IMR-90 (cell line): ENCODE measurements around the gene KCNQ1. TPM values are rescaled to one million over a fixed set of nuclear protein-coding genes. Genes with fewer than 3 reads are reported as not detected.

ENCODE experiments used
- ATAC-seq: fragments of 200-7000 bp; cut with Tn5 transposase; 2 replicates; pipeline ENCODE4 v1.9.1; 2020; ENCODE audit warnings: low read depth, mild to moderate bottlenecking, moderate library complexity
- BruUV-seq: library from RNA; stranded (reverse); fragments of 400-500 nt; replicated peaks from 2 replicates; lab custom pipeline; 2021; lab: Mats Ljungman, UMichigan
- CTCF ChIA-PET: fragments of 300-600 bp; formaldehyde crosslinking; extraction: SDS; loops from one replicate; lab custom pipeline; 2021; ENCODE audit warnings: antibody characterized with exemption; lab: Yijun Ruan, JAX
- POLR2A ChIA-PET: fragments of 300-600 bp; sonication (Branson Sonifier 250); formaldehyde crosslinking; loops from one replicate; lab custom pipeline; 2022; ENCODE audit warnings: antibody characterized with exemption; ENCODE audit not compliant: unreplicated experiment; lab: Charles Lee
- DNase-seq: peaks from one replicate; pipeline ENCODE4 v3.0.0; 2013
- H2AFZ ChIP-seq: replicated peaks from 2 replicates; pipeline ENCODE3; 2013; ENCODE audit warnings: low read length, mild to moderate bottlenecking; ENCODE audit not compliant: poor library complexity
- H2AK5ac ChIP-seq: 2 replicates; pipeline ENCODE4 v1.6.1; 2013; ENCODE audit warnings: low read depth, low read length, inconsistent platforms
- H2AK9ac ChIP-seq: replicated peaks from 2 replicates; pipeline ENCODE3; 2013; ENCODE audit warnings: mild to moderate bottlenecking, low read depth, low read length, moderate library complexity; ENCODE audit not compliant: poor library complexity
- H2BK120ac ChIP-seq: 2 replicates; pipeline ENCODE4 v1.6.1; 2013; ENCODE audit warnings: low read depth, low read length, inconsistent platforms
- H2BK15ac ChIP-seq: 3 replicates; pipeline ENCODE4 v1.6.1; 2013; ENCODE audit warnings: low read depth, low read length, inconsistent platforms
- H2BK20ac ChIP-seq: 2 replicates; pipeline ENCODE4 v1.6.1; 2013; ENCODE audit warnings: low read depth, mild to moderate bottlenecking, inconsistent platforms, low read length, moderate library complexity
- H2BK5ac ChIP-seq: 2 replicates; pipeline ENCODE4 v1.6.1; 2013; ENCODE audit warnings: mild to moderate bottlenecking, low read depth, low read length, inconsistent platforms; ENCODE audit not compliant: poor library complexity, severe bottlenecking
- H3K14ac ChIP-seq: replicated peaks from 2 replicates; pipeline ENCODE4 v1.6.1; 2013; ENCODE audit warnings: low read depth, low read length, inconsistent platforms
- H3K18ac ChIP-seq: 2 replicates; pipeline ENCODE4 v1.6.1; 2013; ENCODE audit warnings: low read depth, low read length, control low read depth
- H3K23ac ChIP-seq: 2 replicates; pipeline ENCODE4 v1.6.1; 2013; ENCODE audit warnings: low read depth, low read length, inconsistent platforms
- H3K27ac ChIP-seq: 2 replicates; pipeline ENCODE4 v1.5.1; 2013; ENCODE audit warnings: mild to moderate bottlenecking, control low read depth, low read length; ENCODE audit not compliant: insufficient read depth
- H3K27me3 ChIP-seq: 2 replicates; pipeline ENCODE4 v1.6.1; 2013; ENCODE audit warnings: low read length; ENCODE audit not compliant: control insufficient read depth, insufficient read depth
- H3K36me3 ChIP-seq: 2 replicates; pipeline ENCODE4 v1.6.1; 2013; ENCODE audit warnings: low read length, mixed read lengths; ENCODE audit not compliant: control insufficient read depth, insufficient read depth
- H3K4ac ChIP-seq: 2 replicates; pipeline ENCODE4 v1.6.1; 2013; ENCODE audit warnings: low read depth, low read length, inconsistent platforms
- H3K4me1 ChIP-seq: 2 replicates; pipeline ENCODE4 v1.6.1; 2013; ENCODE audit warnings: low read length, mixed read lengths; ENCODE audit not compliant: control insufficient read depth, insufficient read depth
- H3K4me2 ChIP-seq: 2 replicates; pipeline ENCODE4 v1.6.1; 2013; ENCODE audit warnings: low read depth, mild to moderate bottlenecking, control low read depth, low read length, moderate library complexity
- H3K4me3 ChIP-seq: 2 replicates; pipeline ENCODE4 v1.5.1; 2013; ENCODE audit warnings: low read depth, mild to moderate bottlenecking, control low read depth, low read length, moderate library complexity; ENCODE audit not compliant: insufficient read depth
- H3K56ac ChIP-seq: 2 replicates; pipeline ENCODE4 v1.6.1; 2013; ENCODE audit warnings: low read length, inconsistent platforms; ENCODE audit not compliant: insufficient read depth; ENCODE audit errors: extremely low read depth
- H3K79me1 ChIP-seq, 2 experiments: 2 replicates each; pipeline ENCODE4 v1.6.1; 2013; ENCODE audit warnings: low read length in 2 of 2, inconsistent platforms in 1 of 2, low read depth in 1 of 2
- H3K9ac ChIP-seq: 2 replicates; pipeline ENCODE4 v1.6.1; 2013; ENCODE audit warnings: low read depth, low read length, control low read depth
- H3K9me1 ChIP-seq: 2 replicates; pipeline ENCODE4 v1.6.1; 2013; ENCODE audit warnings: low read length, inconsistent platforms; ENCODE audit not compliant: insufficient read depth
- H3K9me3 ChIP-seq: 2 replicates; pipeline ENCODE4 v1.6.1; 2013; ENCODE audit warnings: low read length; ENCODE audit not compliant: control insufficient read depth, insufficient read depth
- H4K20me1 ChIP-seq: 2 replicates; pipeline ENCODE4 v1.6.1; 2013; ENCODE audit warnings: low read length, inconsistent platforms; ENCODE audit not compliant: insufficient read depth
- H4K5ac ChIP-seq: 2 replicates; pipeline ENCODE4 v1.6.1; 2013; ENCODE audit warnings: mild to moderate bottlenecking, low read depth, low read length, control low read depth
- H4K8ac ChIP-seq, 2 experiments: 2 replicates each; pipeline ENCODE4 v1.6.1; 2013; ENCODE audit warnings: low read depth in 2 of 2, low read length in 2 of 2, control low read depth in 1 of 2, inconsistent platforms in 1 of 2
- H4K91ac ChIP-seq: 2 replicates; pipeline ENCODE4 v1.6.1; 2013; ENCODE audit warnings: low read depth, low read length, inconsistent platforms; ENCODE audit not compliant: insufficient read depth
- BHLHE40 ChIP-seq: fragments of 150-350 bp; IDR thresholded peaks from 2 replicates; pipeline ENCODE4 v1.6.1; 2016; ENCODE audit warnings: mild to moderate bottlenecking, low read depth, low read length
- CEBPB ChIP-seq: IDR thresholded peaks from 2 replicates; pipeline ENCODE4 v1.6.1; 2012; ENCODE audit warnings: low read depth, low read length, improper control_type of control experiment
- MAFK ChIP-seq: IDR thresholded peaks from 2 replicates; pipeline ENCODE4 v1.6.1; 2012; ENCODE audit warnings: low read depth, low read length, improper control_type of control experiment
- MXI1 ChIP-seq: IDR thresholded peaks from 2 replicates; pipeline ENCODE4 v1.6.1; 2012; ENCODE audit warnings: low read depth, mild to moderate bottlenecking, low read length, moderate library complexity, borderline replicate concordance
- RCOR1 ChIP-seq: IDR thresholded peaks from 2 replicates; pipeline ENCODE4 v1.6.1; 2012; ENCODE audit warnings: mild to moderate bottlenecking, low read length, improper control_type of control experiment; ENCODE audit not compliant: insufficient replicate concordance
- SMC3 ChIP-seq: fragments of 150-350 bp; IDR thresholded peaks from 2 replicates; pipeline ENCODE4 v1.6.1; 2016; ENCODE audit warnings: low read depth, mild to moderate bottlenecking, antibody characterized with exemption, low read length, moderate library complexity
- WGBS, 2 experiments: methylation state at CpG; one replicate each; pipeline versions ENCODE4 v1.1.5 to v1.1.7; 2013; ENCODE audit warnings: missing lambda C conversion rate in 2 of 2; ENCODE audit not compliant: insufficient read length in 1 of 2; ENCODE audit errors: extremely low coverage in 2 of 2; 5-methylcytosine and 5-hydroxymethylcytosine counted together
- dilution Hi-C: fragments of 300-500 bp; cut with HindIII; formaldehyde crosslinking; loops from one replicate; pipeline ENCODE4 v1.14.3; 2018; ENCODE audit warnings: low sequenced_read_pairs; ENCODE audit not compliant: unreplicated experiment
- in situ Hi-C: fragments of 300-500 bp; cut with MboI; formaldehyde crosslinking; loops from 3 replicates; pipeline ENCODE4 v1.14.3; 2019; ENCODE audit warnings: low sequenced_read_pairs, inconsistent platforms, mixed read lengths
- intact Hi-C: fragments of 100-400 bp; cut with micrococcal nuclease; formaldehyde crosslinking; loops from 2 replicates; pipeline ENCODE4 v1.10.0; 2022
- polyA plus RNA-seq, 3 experiments: library from polyadenylated mRNA; depleted of rRNA; stranded (reverse); fragments of >200 nt; gene quantifications; 2 replicates each; pipeline ENCODE4 v1.2.3, GENCODE V29; 2012; ENCODE audit warnings: low replicate concordance in 1 of 3
- total RNA-seq: library from RNA; depleted of rRNA; stranded (reverse); fragments of >200 nt; gene quantifications from 2 replicates; pipeline ENCODE4 v1.2.3, GENCODE V29; 2012

KCNQ1 gene
- total and polyA plus RNA-seq, 2 of the 4 experiments (the other 2 are of a cell fraction), result 0.07 TPM; not detected in 1

DNA sequence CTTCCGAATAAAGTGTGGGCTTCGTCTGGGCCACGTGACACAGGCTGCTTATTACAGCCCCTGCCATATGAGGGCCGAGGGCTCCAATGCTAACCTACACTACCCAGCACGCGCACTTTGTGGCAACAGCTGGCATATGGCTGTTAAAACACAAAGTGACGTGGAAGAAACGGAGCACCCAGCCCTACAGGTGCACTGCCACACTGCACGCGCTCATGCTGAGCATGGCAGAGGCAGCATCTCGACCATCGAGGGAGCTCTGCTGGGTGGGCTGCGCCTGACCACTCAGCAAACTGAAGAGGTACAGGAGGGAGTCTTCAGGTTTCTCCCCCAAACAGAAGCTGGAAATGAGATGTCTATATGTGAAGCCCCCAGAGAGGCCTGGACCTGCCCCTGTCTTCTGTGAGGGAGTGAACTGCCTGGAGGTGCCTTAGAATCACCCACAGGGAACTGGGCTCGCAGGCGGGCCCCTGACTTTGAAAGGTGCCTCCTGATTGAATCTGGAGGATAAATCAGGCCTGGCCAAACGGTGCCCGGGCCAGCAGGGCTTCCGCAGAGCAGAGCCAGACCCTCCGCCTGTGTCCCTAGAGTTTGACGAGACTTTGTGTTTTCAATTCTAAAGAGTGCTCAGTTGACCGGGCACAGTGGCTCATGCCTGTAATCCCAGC lies 26.0 kb upstream of the KCNQ1 start:
- 76% methylated on average over 13 of the region's 21 CpGs; no CpG with 5 or more reads in 1 of the 2 experiments for WGBS, 2 experiments
- no peak overlapping the region for H4K8ac ChIP-seq
- no peak for ATAC-seq
- no peak overlapping the region for H2BK15ac ChIP-seq
- no peak overlapping the region for H2BK120ac ChIP-seq
- no peak overlapping the region for H2AK9ac ChIP-seq
- H3K23ac ChIP-seq, result no peak overlapping the region
- no peak overlapping the region for H2AFZ ChIP-seq
- no peak overlapping the region for H3K27ac ChIP-seq
- H3K36me3 ChIP-seq, result no peaks in the 10 kb centered on the region
- no peak overlapping the region for H2BK20ac ChIP-seq
- no peaks in the 10 kb centered on the region for H4K20me1 ChIP-seq
- BruUV-seq, result no TSS peak
- ChIA-PET POLR2A (interaction anchor here (0.5 kb wide), 1 partner anchor 41 kb away, joined by 3 read pairs; no protein-coding TSS in a partner anchor), CTCF (interaction anchor here (0.6 to 3.3 kb wide), 5 partner anchors 8 to 117 kb away, joined by 3 to 73 read pairs (median 4); partner anchors contain the start of genes C11orf21, TSPAN32 and TSSC4)
- no peak overlapping the region for H2BK5ac ChIP-seq
- no peaks in the 10 kb centered on the region for H3K79me1 ChIP-seq
- no peak overlapping the region for H3K9ac ChIP-seq
- H3K9me1 ChIP-seq, result no peaks in the 10 kb centered on the region
- no peak overlapping the region for H3K4me3 ChIP-seq
- no peaks in the 10 kb centered on the region for H3K4me1 ChIP-seq
- DNase-seq, result no peak
- H4K91ac ChIP-seq, result no peak overlapping the region
- no peak overlapping the region for H3K18ac ChIP-seq
- no peak overlapping the region for H4K5ac ChIP-seq
- dilution Hi-C loops (no loop called here), intact Hi-C loops (loop anchor here (1.0 kb wide), 2 partner anchors 19 to 114 kb away; partner anchors contain the start of gene TSSC4), in situ Hi-C loops (loop anchor here (5.0 kb wide), 2 partner anchors 107 to 217 kb away; no protein-coding TSS in a partner anchor)
- H3K9me3 ChIP-seq, result no peaks in the 10 kb centered on the region
- TF ChIP-seq MXI1, result no peak
- no peak for TF ChIP-seq SMC3
- no peak for TF ChIP-seq CEBPB
- TF ChIP-seq RCOR1, result no peak
- TF ChIP-seq BHLHE40, result no peak
- no peak for TF ChIP-seq MAFK
- H2AK5ac ChIP-seq, result no peak overlapping the region
- no peak overlapping the region for H3K4me2 ChIP-seq
- no peak overlapping the region for H3K14ac ChIP-seq
- no peak overlapping the region for H3K4ac ChIP-seq
- peaks cover under 1% of the 10 kb centered on the region; the same call in 1 of the 2 replicates for H3K27me3 ChIP-seq
- H3K56ac ChIP-seq, result no peak overlapping the region
